ENCODE results near the gene IL17RA.

Gene IL17RA

GRCh38 chr22:17084554-17085276 lies at the start of gene IL17RA:
TSS of gene IL17RA (plus strand) at chr22:17085000. CDS start at chr22:17085092, 92 bp downstream.
- peak; percentile 86 for DNase-seq

- DNase-seq: peak; percentile 8
Observed at GRCh38 chr22:17035246-17035645, 49.6 kb upstream of the IL17RA start.

GRCh38 chr22:17035976-17036841 lies 48.6 kb upstream of the IL17RA start:
- DNase-seq: peak; percentile 53

GRCh38 chr22:17036842-17037711 lies 47.7 kb upstream of the IL17RA start:
- peak; percentile 43 for DNase-seq

- no peak for DNase-seq
Observed at GRCh38 chr22:17043521-17043920, 41.3 kb upstream of the IL17RA start.

- DNase-seq: no peak
Observed at GRCh38 chr22:17046566-17047348, 38.0 kb upstream of the IL17RA start.

GRCh38 chr22:17047656-17048055 lies 37.1 kb upstream of the IL17RA start:
- DNase-seq: no peak

GRCh38 chr22:17056058-17056457 lies 28.7 kb upstream of the IL17RA start:
- no peak for DNase-seq

GRCh38 chr22:17056807-17057206 lies 28.0 kb upstream of the IL17RA start:
- DNase-seq: no peak

- DNase-seq: peak; percentile 81
Observed at GRCh38 chr22:17057959-17058814, 26.6 kb upstream of the IL17RA start.

GRCh38 chr22:17060126-17060525 lies 24.7 kb upstream of the IL17RA start:
- DNase-seq: no peak

GRCh38 chr22:17063411-17064106 lies 21.2 kb upstream of the IL17RA start:
- DNase-seq: no peak

GRCh38 chr22:17064498-17065100 lies 20.2 kb upstream of the IL17RA start:
- DNase-seq: no peak

GRCh38 chr22:17065433-17065832 lies 19.4 kb upstream of the IL17RA start:
- no peak for DNase-seq

GRCh38 chr22:17072877-17073276 lies 11.9 kb upstream of the IL17RA start:
- DNase-seq: no peak

- DNase-seq: no peak
Observed at GRCh38 chr22:17074648-17075002, 10.2 kb upstream of the IL17RA start.

- DNase-seq: no peak
Observed at GRCh38 chr22:17077255-17077654, 7.5 kb upstream of the IL17RA start.

- DNase-seq: no peak
Observed at GRCh38 chr22:17079572-17079971, 5.2 kb upstream of the IL17RA start.

- no peak for DNase-seq
Observed at GRCh38 chr22:17083255-17083654, 1.5 kb upstream of the IL17RA start.

- DNase-seq: no peak
Observed at GRCh38 chr22:17083811-17084441, 874 bp upstream of the IL17RA start.

All from retina (tissue), 1 donor.